Measurements from ENCODE around the gene SKIC3. TPM values are rescaled to one million over a fixed set of nuclear protein-coding genes. Genes with fewer than 3 reads are reported as not detected.

Gene SKIC3
- total RNA-seq, 1 experiment from 2014 or later = 78.4 TPM

- H3K9me3 Mint-ChIP-seq (ENCODE audit: unreplicated experiment) = no peaks in the 10 kb centered on the region
- ChIA-PET CTCF (no interaction called here), POLR2A (no interaction called here)
- Histone ChIP-seq H3K4me1 (no peaks in the 10 kb centered on the region), H3K36me3 (ENCODE audit: control insufficient read depth, insufficient read depth, low read length) (no peaks in the 10 kb centered on the region), H3K27me3 (replicated peaks; ENCODE audit: control insufficient read depth, insufficient read depth, low read length) (no peaks in the 10 kb centered on the region), H3K9me3 (no peaks in the 10 kb centered on the region), H3K4me3 (ENCODE audit: low read depth, low read length) (no peak overlapping the region)
- no peaks in the 10 kb centered on the region for H3K36me3 Mint-ChIP-seq (ENCODE audit: insufficient read depth, unreplicated experiment)
- no peak overlapping the region for H3K4me3 Mint-ChIP-seq (ENCODE audit: unreplicated experiment)
- no TSS peak for BruUV-seq (replicated peaks)
- intact Hi-C loops (cut with micrococcal nuclease; ENCODE audit: unreplicated experiment) = no loop called here
- no peaks in the 10 kb centered on the region for H3K4me1 Mint-ChIP-seq (ENCODE audit: low read depth, unreplicated experiment)
- no peak for DNase-seq
- no peaks in the 10 kb centered on the region for H3K27me3 Mint-ChIP-seq (ENCODE audit: insufficient read depth, unreplicated experiment)
- no peak overlapping the region for H3K27ac Mint-ChIP-seq (ENCODE audit: unreplicated experiment)
- TF ChIP-seq CTCF (IDR thresholded peaks at IDR 0.05; ENCODE audit: insufficient read depth in 1 of 2, low read depth in 1 of 2, low read length in 1 of 2, severe bottlenecking in 1 of 2, unreplicated experiment in 1 of 2) = no peak
These were observed 29.2 kb upstream of the SKIC3 start for GRCh38 chr5:95583992-95584391.

GRCh38 chr5:95581576-95581975 lies 26.8 kb upstream of the SKIC3 start:
- Histone ChIP-seq H3K36me3 (ENCODE audit: control insufficient read depth, insufficient read depth, low read length) (no peaks in the 10 kb centered on the region), H3K4me1 (no peaks in the 10 kb centered on the region), H3K27me3 (replicated peaks; ENCODE audit: control insufficient read depth, insufficient read depth, low read length) (no peaks in the 10 kb centered on the region), H3K9me3 (no peaks in the 10 kb centered on the region), H3K4me3 (ENCODE audit: low read depth, low read length) (no peak overlapping the region)
- ChIA-PET POLR2A (no interaction called here), CTCF (no interaction called here)
- no peaks in the 10 kb centered on the region for H3K27me3 Mint-ChIP-seq (ENCODE audit: insufficient read depth, unreplicated experiment)
- BruUV-seq (replicated peaks) = no TSS peak
- no peak for DNase-seq
- no peak overlapping the region for H3K27ac Mint-ChIP-seq (ENCODE audit: unreplicated experiment)
- intact Hi-C loops (cut with micrococcal nuclease; ENCODE audit: unreplicated experiment) = no loop called here
- no peaks in the 10 kb centered on the region for H3K36me3 Mint-ChIP-seq (ENCODE audit: insufficient read depth, unreplicated experiment)
- no peak for TF ChIP-seq CTCF (IDR thresholded peaks at IDR 0.05; ENCODE audit: insufficient read depth in 1 of 2, low read depth in 1 of 2, low read length in 1 of 2, severe bottlenecking in 1 of 2, unreplicated experiment in 1 of 2)
- no peaks in the 10 kb centered on the region for H3K9me3 Mint-ChIP-seq (ENCODE audit: unreplicated experiment)
- H3K4me1 Mint-ChIP-seq (ENCODE audit: low read depth, unreplicated experiment) = no peaks in the 10 kb centered on the region
- no peak overlapping the region for H3K4me3 Mint-ChIP-seq (ENCODE audit: unreplicated experiment)

DNA sequence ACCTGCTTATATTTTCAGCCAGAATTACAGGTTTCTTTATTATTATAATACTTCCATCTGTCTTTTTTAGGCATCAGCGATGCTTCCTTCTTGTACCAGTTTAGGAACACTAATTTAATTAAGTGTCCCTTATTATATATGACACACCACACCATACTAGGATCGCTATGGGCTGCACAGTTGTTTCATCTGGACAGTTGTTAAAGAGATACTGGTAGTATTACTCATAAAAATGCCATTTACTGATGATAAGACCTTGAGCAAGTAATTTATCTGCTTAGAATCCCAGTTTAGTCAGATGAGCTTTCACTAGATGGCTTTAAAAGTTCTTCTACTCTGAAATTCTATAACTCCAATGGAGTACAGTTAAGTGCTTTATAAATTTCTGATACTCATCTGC lies 17.2 kb upstream of the SKIC3 start:
- H3K4me1 Mint-ChIP-seq (ENCODE audit: low read depth, unreplicated experiment) = no peaks in the 10 kb centered on the region
- no TSS peak for BruUV-seq (replicated peaks)
- intact Hi-C loops (cut with micrococcal nuclease; ENCODE audit: unreplicated experiment) = no loop called here
- H3K27ac Mint-ChIP-seq (ENCODE audit: unreplicated experiment) = no peak overlapping the region
- H3K9me3 Mint-ChIP-seq (ENCODE audit: unreplicated experiment) = peaks cover 10% of the 10 kb centered on the region
- H3K4me3 Mint-ChIP-seq (ENCODE audit: unreplicated experiment) = no peak overlapping the region
- DNase-seq = no peak
- ChIA-PET POLR2A (no interaction called here), CTCF (no interaction called here)
- Histone ChIP-seq H3K36me3 (ENCODE audit: control insufficient read depth, insufficient read depth, low read length) (no peaks in the 10 kb centered on the region), H3K4me1 (no peaks in the 10 kb centered on the region; the same call in 1 of the 2 replicates), H3K4me3 (ENCODE audit: low read depth, low read length) (no peak overlapping the region), H3K9me3 (no peaks in the 10 kb centered on the region; the same call in 1 of the 2 replicates), H3K27me3 (replicated peaks; ENCODE audit: control insufficient read depth, insufficient read depth, low read length) (no peaks in the 10 kb centered on the region)
- no peaks in the 10 kb centered on the region for H3K36me3 Mint-ChIP-seq (ENCODE audit: insufficient read depth, unreplicated experiment)
- no peaks in the 10 kb centered on the region for H3K27me3 Mint-ChIP-seq (ENCODE audit: insufficient read depth, unreplicated experiment)
- no peak for TF ChIP-seq CTCF (IDR thresholded peaks at IDR 0.05; ENCODE audit: insufficient read depth in 1 of 2, low read depth in 1 of 2, low read length in 1 of 2, severe bottlenecking in 1 of 2, unreplicated experiment in 1 of 2)

All from Caco-2 (cell line).